Nucleus accumbens (tissue), 56 donors: ENCODE data around the gene SLC45A3.
A peak's percentile ranks its signal among the peaks of the same experiment; 100 is the strongest.
"Not testable (repeated sequence)": the region's sequence is repeated elsewhere in the genome, so short reads cannot be mapped to it uniquely, and the experiment has no call there.

ENCODE experiments used
- DNase-seq, 56 donors: peaks; one replicate each; lab custom pipeline; 2025; lab: John Stamatoyannopoulos, UW

Gene SLC45A3

GRCh38 chr1:205645519-205645918 is 34.8 kb downstream of the SLC45A3 start:
- no peak for DNase-seq

GRCh38 chr1:205642679-205643307 is 37.5 kb downstream of the SLC45A3 start:
- no peak for DNase-seq

- DNase-seq, result no peak
Observed at GRCh38 chr1:205639567-205639966, 40.7 kb downstream of the SLC45A3 start.

GRCh38 chr1:205637854-205638468 is 42.3 kb downstream of the SLC45A3 start:
- DNase-seq, result no peak

GRCh38 chr1:205636732-205637131 is 43.6 kb downstream of the SLC45A3 start:
- no peak for DNase-seq

GRCh38 chr1:205636138-205636530 is 44.2 kb downstream of the SLC45A3 start:
- DNase-seq, result not testable (repeated sequence)

- no peak for DNase-seq
Observed at GRCh38 chr1:205633421-205633976, 46.8 kb downstream of the SLC45A3 start.

GRCh38 chr1:205632669-205633169 is 47.6 kb downstream of the SLC45A3 start:
- DNase-seq, result no peak

- peak; percentile 61 to 99 (median 96) for DNase-seq
Observed at GRCh38 chr1:205631768-205632668, 48.3 kb downstream of the SLC45A3 start, which contains the start of gene ELK4. Gene ELK4, minus strand, starts transcription at chr1:205632011. Its CDS starts 8,129 bp downstream, at chr1:205623882.

GRCh38 chr1:205631010-205631767 is 49.1 kb downstream of the SLC45A3 start:
- DNase-seq, result peak in 40 of 56 donors; percentile 6 to 71 (median 48)

- DNase-seq, result no peak
Observed at GRCh38 chr1:205630651-205631009, 49.7 kb downstream of the SLC45A3 start.

GRCh38 chr1:205630241-205630640 is 50.1 kb downstream of the SLC45A3 start:
- DNase-seq, result no peak

- no peak for DNase-seq
Observed at GRCh38 chr1:205629751-205630150, 50.6 kb downstream of the SLC45A3 start.

GRCh38 chr1:205627956-205628355 is 52.4 kb downstream of the SLC45A3 start:
- no peak for DNase-seq

GRCh38 chr1:205626216-205626615 is 54.1 kb downstream of the SLC45A3 start:
- no peak for DNase-seq

- DNase-seq, result no peak
Observed at GRCh38 chr1:205623646-205624045, 56.7 kb downstream of the SLC45A3 start.

- DNase-seq, result no peak
Observed at GRCh38 chr1:205620269-205620668, 60.0 kb downstream of the SLC45A3 start.

GRCh38 chr1:205619376-205619775 is 60.9 kb downstream of the SLC45A3 start:
- no peak for DNase-seq

GRCh38 chr1:205616563-205617293 is 63.6 kb downstream of the SLC45A3 start:
- DNase-seq, result no peak
